ENCODE data around the gene ABCA13. TPM values are rescaled to one million over a fixed set of nuclear protein-coding genes. Genes with fewer than 3 reads are reported as not detected.

Gene ABCA13
- total and polyA plus RNA-seq, 2 experiments from 2014 or later, result 0.21 to 0.50 TPM

- TF ChIP-seq CTCF (IDR thresholded peaks at IDR 0.05; ENCODE audit: low read depth, low read length), result no peak
- H3K9me3 ChIP-seq (ENCODE audit: low read depth), result no peaks in the 10 kb centered on the region
- no peaks in the 10 kb centered on the region for H3K27me3 ChIP-seq
- DNase-seq (ENCODE audit: low read depth in 1 of 2, low spot score in 1 of 2), result no peak
- no peak overlapping the region for H3K4me3 ChIP-seq
- H3K27ac ChIP-seq, result no peak overlapping the region
- peaks cover 11% of the 10 kb centered on the region for H3K4me1 ChIP-seq (ENCODE audit: low read depth)
- H3K36me3 ChIP-seq, result no peaks in the 10 kb centered on the region
These were observed 346.8 kb downstream of the ABCA13 start for GRCh38 chr7:48518092-48518491.

- DNase-seq (ENCODE audit: low read depth in 1 of 2, low spot score in 1 of 2), result no peak
- Histone ChIP-seq H3K4me3 (no peak overlapping the region), H3K27ac (no peak overlapping the region), H3K4me1 (ENCODE audit: low read depth) (peaks cover 5% of the 10 kb centered on the region), H3K9me3 (ENCODE audit: low read depth) (no peaks in the 10 kb centered on the region), H3K36me3 (no peaks in the 10 kb centered on the region), H3K27me3 (no peaks in the 10 kb centered on the region)
- no peak for TF ChIP-seq CTCF (IDR thresholded peaks at IDR 0.05; ENCODE audit: low read depth, low read length)
These were observed 351.4 kb downstream of the ABCA13 start for GRCh38 chr7:48522692-48523091.

- H3K27ac ChIP-seq, result no peak overlapping the region
- no peaks in the 10 kb centered on the region for H3K9me3 ChIP-seq (ENCODE audit: low read depth)
- H3K27me3 ChIP-seq, result no peaks in the 10 kb centered on the region
- no peak for DNase-seq (ENCODE audit: low read depth in 1 of 2, low spot score in 1 of 2)
- no peak overlapping the region for H3K4me3 ChIP-seq
- TF ChIP-seq CTCF (IDR thresholded peaks at IDR 0.05; ENCODE audit: low read depth, low read length), result no peak
- H3K36me3 ChIP-seq, result no peaks in the 10 kb centered on the region
- peaks cover 5% of the 10 kb centered on the region for H3K4me1 ChIP-seq (ENCODE audit: low read depth)
These were observed 354.8 kb downstream of the ABCA13 start for GRCh38 chr7:48525736-48526732.

- Histone ChIP-seq H3K27me3 (no peaks in the 10 kb centered on the region), H3K27ac (no peak overlapping the region), H3K4me1 (ENCODE audit: low read depth) (peaks cover 5% of the 10 kb centered on the region), H3K4me3 (no peak overlapping the region), H3K36me3 (no peaks in the 10 kb centered on the region), H3K9me3 (ENCODE audit: low read depth) (no peaks in the 10 kb centered on the region)
- TF ChIP-seq CTCF (IDR thresholded peaks at IDR 0.05; ENCODE audit: low read depth, low read length), result no peak
- no peak for DNase-seq (ENCODE audit: low read depth in 1 of 2, low spot score in 1 of 2)
These were observed 357.4 kb downstream of the ABCA13 start for GRCh38 chr7:48528646-48529045.

- Histone ChIP-seq H3K4me3 (no peak overlapping the region), H3K36me3 (no peaks in the 10 kb centered on the region), H3K27me3 (no peaks in the 10 kb centered on the region), H3K9me3 (ENCODE audit: low read depth) (no peaks in the 10 kb centered on the region), H3K4me1 (ENCODE audit: low read depth) (no peaks in the 10 kb centered on the region), H3K27ac (no peak overlapping the region)
- no peak for DNase-seq (ENCODE audit: low read depth in 1 of 2, low spot score in 1 of 2)
- TF ChIP-seq CTCF (IDR thresholded peaks at IDR 0.05; ENCODE audit: low read depth, low read length), result no peak
These were observed 366.3 kb downstream of the ABCA13 start for GRCh38 chr7:48537561-48537960.

All from cardiac muscle cell (in vitro differentiated cells and primary cell).